AG09309 (cell line): Measurements from ENCODE around the gene PSMB11.

ENCODE experiments used
- DNase-seq: peaks from one replicate; pipeline ENCODE4 v3.0.0-alpha.2; 2010; ENCODE audit warnings: low read depth
- H3K4me3 ChIP-seq: 2 replicates; pipeline ENCODE4 v1.5.1; 2011; ENCODE audit warnings: mild to moderate bottlenecking, low read depth, low read length, moderate library complexity; ENCODE audit not compliant: control insufficient read depth
- CTCF ChIP-seq: IDR thresholded peaks from 2 replicates; pipeline ENCODE4 v1.5.1; 2011; ENCODE audit warnings: mild to moderate bottlenecking, low read depth, low read length, inconsistent platforms; ENCODE audit not compliant: insufficient read depth, control insufficient read depth; ENCODE audit errors: missing control alignments

PSMB11 gene

DNA sequence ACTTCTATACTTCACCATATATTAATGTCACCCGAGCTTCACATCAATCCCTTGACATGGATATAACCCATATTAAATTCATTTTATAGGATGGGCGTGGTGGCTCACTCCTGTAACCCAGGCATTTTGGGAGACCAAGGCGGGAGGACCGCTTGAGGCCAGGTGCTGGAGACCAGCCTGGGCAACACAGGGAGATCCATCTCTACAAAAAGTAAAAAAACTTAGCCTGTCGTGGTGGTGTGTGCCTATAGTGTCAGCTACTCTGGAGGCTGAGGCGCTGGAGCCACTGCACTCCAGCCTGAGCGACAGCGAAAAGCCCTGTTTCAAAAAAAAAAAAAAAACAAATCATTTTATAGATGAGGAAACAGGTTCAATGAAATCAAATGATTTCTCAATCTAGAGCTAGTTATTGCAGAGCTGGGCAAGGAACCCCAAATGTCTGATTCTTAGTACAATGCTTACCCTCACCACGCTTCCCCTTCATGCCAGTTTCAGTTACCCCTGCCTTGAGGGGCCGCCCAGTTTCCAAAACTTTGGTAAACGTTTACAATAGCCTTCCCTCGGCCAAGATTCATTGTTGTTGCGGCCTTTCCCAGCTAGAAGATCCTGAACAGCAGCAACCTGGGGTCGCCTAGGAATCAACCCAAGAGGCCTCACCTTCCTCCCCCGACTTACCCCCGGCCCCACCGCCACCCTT, 8.1 kb upstream of the PSMB11 start:
- TF ChIP-seq CTCF, result no peak
- H3K4me3 ChIP-seq, result peak overlapping the region; percentile 91
- DNase-seq, result no peak

DNA sequence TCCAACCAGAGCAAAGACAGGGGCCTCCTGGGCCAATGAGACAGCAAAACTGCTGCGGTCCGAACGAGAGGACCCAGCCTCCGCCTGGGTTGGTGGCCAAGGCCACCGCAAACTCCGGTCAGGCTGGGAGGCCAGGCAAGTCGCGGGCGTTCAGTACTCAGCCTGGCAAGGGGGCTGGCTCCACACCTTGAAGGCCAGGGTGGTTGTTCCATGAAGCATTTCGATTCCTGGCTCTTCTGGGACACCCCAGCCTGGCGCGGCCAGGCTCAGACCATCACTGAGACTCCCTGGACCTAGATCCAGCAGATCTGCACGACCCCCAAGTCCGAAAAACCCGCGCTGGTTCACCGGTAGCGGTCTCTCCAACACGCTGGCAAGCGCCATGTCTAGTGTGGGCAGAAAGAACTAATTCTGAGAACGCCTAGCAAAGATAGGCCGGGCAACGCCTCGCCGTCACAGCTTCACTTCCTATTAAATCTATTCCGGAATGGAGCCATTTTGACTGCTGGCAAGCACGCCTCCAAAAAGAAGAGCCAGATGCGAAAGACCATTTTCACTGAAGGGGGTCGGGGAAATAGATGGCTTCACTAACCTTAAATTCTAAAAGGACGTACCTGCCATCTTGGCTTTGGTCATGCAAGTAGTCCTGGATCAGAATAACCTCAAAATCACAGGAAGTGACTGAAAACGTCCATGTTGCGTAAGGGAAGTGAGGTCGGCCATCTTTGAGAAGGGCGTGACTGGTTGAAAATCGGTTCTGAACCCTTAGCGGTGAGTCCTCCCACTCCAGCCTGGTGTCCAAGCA, 7.3 kb upstream of the PSMB11 start, which contains the start of gene PSMB5:
Gene PSMB5, minus strand, starts transcription at position 403 of the 805 bp plus-strand sequence. Its CDS starts 19 bp downstream, at position 384.
- DNase-seq, result peak; percentile 85
- H3K4me3 ChIP-seq, result peak within 1 kb of the TSS; percentile 91
- no peak for TF ChIP-seq CTCF

DNA sequence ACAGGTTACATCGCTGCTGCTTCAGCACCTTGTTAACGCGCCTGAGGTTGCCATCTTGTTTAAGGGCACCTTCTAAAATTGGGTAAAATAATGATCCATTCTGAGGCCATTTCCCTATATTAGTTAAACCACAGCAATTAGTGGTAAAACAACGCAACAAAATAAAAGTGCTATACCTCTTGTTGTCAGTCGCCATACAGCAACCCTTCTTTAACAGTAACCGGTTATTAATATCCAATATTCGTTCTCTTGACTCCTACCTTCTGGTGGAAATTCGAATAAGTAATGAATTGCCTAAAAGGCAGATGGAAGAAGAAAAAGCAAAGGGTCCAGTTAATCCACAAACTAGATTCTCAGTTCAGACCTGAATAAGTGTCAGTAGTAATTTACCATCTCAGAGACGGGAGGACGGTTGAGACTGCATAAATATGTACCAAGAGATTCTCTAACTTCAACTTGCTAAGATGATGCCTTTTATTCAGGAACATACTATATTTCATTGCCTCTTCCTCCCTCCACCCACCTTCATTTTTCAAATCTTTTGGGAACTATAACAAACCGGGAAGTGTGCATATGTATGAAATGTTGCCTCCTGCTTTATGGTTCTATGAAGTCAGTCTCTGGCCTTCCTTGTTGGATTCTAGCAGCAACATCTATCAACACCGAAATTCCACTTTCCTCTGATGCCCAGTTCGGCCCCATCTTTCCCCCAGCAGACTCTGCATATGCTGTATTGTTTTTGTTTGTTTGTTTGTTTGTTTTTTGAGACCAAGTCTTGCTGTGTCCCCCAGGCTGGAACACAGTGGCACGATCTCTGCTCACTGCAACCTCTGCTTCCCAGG, 6.5 kb upstream of the PSMB11 start:
- no peak overlapping the region; the same call in 1 of the 2 replicates for H3K4me3 ChIP-seq
- DNase-seq, result no peak
- TF ChIP-seq CTCF, result no peak

GRCh38 chr14:23040100-23040499, 1.9 kb upstream of the PSMB11 start:
- no peak for TF ChIP-seq CTCF
- no peak overlapping the region for H3K4me3 ChIP-seq
- DNase-seq, result no peak

- no peak for DNase-seq
- no peak for TF ChIP-seq CTCF
- H3K4me3 ChIP-seq, result no peak overlapping the region
Observed at GRCh38 chr14:23041729-23042128, 283 bp upstream of the PSMB11 start.

GRCh38 chr14:23043145-23043544, 1.1 kb downstream of the PSMB11 start:
- DNase-seq, result no peak
- H3K4me3 ChIP-seq, result no peak overlapping the region
- no peak for TF ChIP-seq CTCF
